GM21619 (cell line): Measurements from ENCODE around the gene ZNF750.

Experiments
- ATAC-seq: cut with Tn5 transposase; IDR thresholded peaks from one replicate; pipeline ENCODE4 v1.9.1; 2021; ENCODE audit not compliant: unreplicated experiment

ZNF750 gene

GRCh38 chr17:82814834-82815233 lies 25.0 kb downstream of the ZNF750 start:
- no peak for ATAC-seq

GRCh38 chr17:82813299-82814051 lies 26.3 kb downstream of the ZNF750 start:
- no peak for ATAC-seq

GRCh38 chr17:82812601-82813000 lies 27.2 kb downstream of the ZNF750 start:
- ATAC-seq = no peak

- ATAC-seq = no peak
Measured at GRCh38 chr17:82812058-82812457, 27.8 kb downstream of the ZNF750 start.

GRCh38 chr17:82810644-82811430 lies 29.0 kb downstream of the ZNF750 start:
- ATAC-seq = no peak

- no peak for ATAC-seq
Measured at GRCh38 chr17:82808921-82809905, 30.6 kb downstream of the ZNF750 start.

GRCh38 chr17:82808006-82808405 lies 31.8 kb downstream of the ZNF750 start:
- no peak for ATAC-seq

- no peak for ATAC-seq
Measured at GRCh38 chr17:82807562-82807961, 32.3 kb downstream of the ZNF750 start.

- no peak for ATAC-seq
Measured at GRCh38 chr17:82807101-82807500, 32.7 kb downstream of the ZNF750 start.

GRCh38 chr17:82806645-82807044 lies 33.2 kb downstream of the ZNF750 start:
- ATAC-seq = no peak

GRCh38 chr17:82805823-82806222 lies 34.0 kb downstream of the ZNF750 start:
- no peak for ATAC-seq

- no peak for ATAC-seq
Measured at GRCh38 chr17:82805254-82805653, 34.6 kb downstream of the ZNF750 start.

- no peak for ATAC-seq
Measured at GRCh38 chr17:82804442-82805191, 35.2 kb downstream of the ZNF750 start.

- no peak for ATAC-seq
Measured at GRCh38 chr17:82803606-82804005, 36.2 kb downstream of the ZNF750 start.

GRCh38 chr17:82803185-82803584 lies 36.6 kb downstream of the ZNF750 start:
- ATAC-seq = no peak

GRCh38 chr17:82802075-82802780 lies 37.6 kb downstream of the ZNF750 start:
- no peak for ATAC-seq

- ATAC-seq = no peak
Measured at GRCh38 chr17:82801377-82801970, 38.3 kb downstream of the ZNF750 start.

- ATAC-seq = no peak
Measured at GRCh38 chr17:82800885-82801284, 38.9 kb downstream of the ZNF750 start.

- no peak for ATAC-seq
Measured at GRCh38 chr17:82799591-82799990, 40.2 kb downstream of the ZNF750 start.
